Esophagus muscularis mucosa (tissue), 3 donors: Measurements from ENCODE around the gene GPC5.

ENCODE experiments used
- EP300 ChIP-seq: sonication (generic); formaldehyde crosslinking; IDR thresholded peaks from one replicate; pipeline ENCODE4 v1.6.1; 2017; ENCODE audit warnings: antibody characterized with exemption
- TF ChIP-seq, protein P1 (sequence below), 3 experiments: fragments of 200-600 bp in 2 of 3; fragments of 450-650 bp in 1 of 3; sonication (generic) in 2 of 3; IDR thresholded peaks; one replicate each; pipeline ENCODE4 v1.5.1; 2017 to 2019; ENCODE audit warnings: antibody characterized with exemption in 3 of 3, mild to moderate bottlenecking in 2 of 3, moderate library complexity in 1 of 3

DNA sequence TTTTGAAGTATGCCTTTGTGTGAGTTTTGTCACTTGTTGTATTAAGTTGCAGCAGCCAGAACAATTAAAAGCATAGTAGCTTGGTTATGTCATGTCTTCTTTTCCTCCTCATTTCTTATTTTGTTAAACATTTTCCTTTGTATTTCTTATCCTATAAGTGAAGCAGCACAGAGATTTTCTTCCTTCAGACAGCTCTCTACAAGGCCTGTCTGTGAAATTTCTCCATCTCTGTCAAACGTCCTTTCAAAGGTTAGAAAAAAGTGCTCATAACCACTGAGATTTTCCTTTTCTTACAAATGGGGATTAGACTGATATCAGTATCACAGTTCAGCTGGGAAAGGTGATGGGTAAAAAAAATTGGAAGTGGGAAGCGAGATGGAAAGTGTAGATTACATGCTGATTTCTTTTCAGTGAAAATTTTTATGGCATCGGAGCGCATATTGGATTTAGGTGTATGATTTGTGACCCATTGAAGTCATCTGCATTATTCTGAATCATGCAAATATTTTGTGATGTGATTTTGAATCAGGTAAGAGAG, 71.7 kb downstream of the GPC5 start:
- TF ChIP-seq EP300 = no peak
- TF ChIP-seq, protein P1, sequence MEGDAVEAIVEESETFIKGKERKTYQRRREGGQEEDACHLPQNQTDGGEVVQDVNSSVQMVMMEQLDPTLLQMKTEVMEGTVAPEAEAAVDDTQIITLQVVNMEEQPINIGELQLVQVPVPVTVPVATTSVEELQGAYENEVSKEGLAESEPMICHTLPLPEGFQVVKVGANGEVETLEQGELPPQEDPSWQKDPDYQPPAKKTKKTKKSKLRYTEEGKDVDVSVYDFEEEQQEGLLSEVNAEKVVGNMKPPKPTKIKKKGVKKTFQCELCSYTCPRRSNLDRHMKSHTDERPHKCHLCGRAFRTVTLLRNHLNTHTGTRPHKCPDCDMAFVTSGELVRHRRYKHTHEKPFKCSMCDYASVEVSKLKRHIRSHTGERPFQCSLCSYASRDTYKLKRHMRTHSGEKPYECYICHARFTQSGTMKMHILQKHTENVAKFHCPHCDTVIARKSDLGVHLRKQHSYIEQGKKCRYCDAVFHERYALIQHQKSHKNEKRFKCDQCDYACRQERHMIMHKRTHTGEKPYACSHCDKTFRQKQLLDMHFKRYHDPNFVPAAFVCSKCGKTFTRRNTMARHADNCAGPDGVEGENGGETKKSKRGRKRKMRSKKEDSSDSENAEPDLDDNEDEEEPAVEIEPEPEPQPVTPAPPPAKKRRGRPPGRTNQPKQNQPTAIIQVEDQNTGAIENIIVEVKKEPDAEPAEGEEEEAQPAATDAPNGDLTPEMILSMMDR (IDR thresholded peaks at IDR 0.05) = no peak
